Breast epithelium (tissue), 3 donors: ENCODE data around the gene AQP11.

ENCODE experiments used
- CTCF ChIP-seq, 3 donors: fragments of 450-650 bp; IDR thresholded peaks; one replicate each; pipeline ENCODE4 v1.5.1; 2016 to 2017; ENCODE audit warnings: antibody characterized with exemption in 3 of 3, mild to moderate bottlenecking in 3 of 3, moderate library complexity in 3 of 3
- POLR2A ChIP-seq: fragments of 450-650 bp; IDR thresholded peaks from one replicate; pipeline ENCODE4 v1.6.1; 2016; ENCODE audit warnings: antibody characterized with exemption, mild to moderate bottlenecking, moderate library complexity
- POLR2AphosphoS5 ChIP-seq, 3 donors: sonication (generic); formaldehyde crosslinking; IDR thresholded peaks; one replicate each; pipeline ENCODE4 v1.6.1; 2017; ENCODE audit warnings: antibody characterized with exemption in 3 of 3

- TF ChIP-seq CTCF (IDR thresholded peaks at IDR 0.05) (no peak), POLR2AphosphoS5 (IDR thresholded peaks at IDR 0.05) (no peak), POLR2A (no peak)
These were observed 32.2 kb upstream of the AQP11 start for GRCh38 chr11:77557553-77557952.
